SK-N-SH (cell line): Measurements from ENCODE around the gene KNOP1.

Source experiments
- JUND ChIP-seq: IDR thresholded peaks from 2 replicates; pipeline ENCODE4 v1.4.0; 2012
- POLR2AphosphoS5 ChIP-seq: IDR thresholded peaks from 2 replicates; pipeline ENCODE4 v1.6.1; 2012; ENCODE audit warnings: low read depth, low read length
- TF ChIP-seq, protein P1 (sequence below): fragments of 200-600 bp; sonication (generic); IDR thresholded peaks from 2 replicates; pipeline ENCODE4 v1.6.1; 2017; ENCODE audit warnings: antibody characterized with exemption, mild to moderate bottlenecking, moderate library complexity

DNA sequence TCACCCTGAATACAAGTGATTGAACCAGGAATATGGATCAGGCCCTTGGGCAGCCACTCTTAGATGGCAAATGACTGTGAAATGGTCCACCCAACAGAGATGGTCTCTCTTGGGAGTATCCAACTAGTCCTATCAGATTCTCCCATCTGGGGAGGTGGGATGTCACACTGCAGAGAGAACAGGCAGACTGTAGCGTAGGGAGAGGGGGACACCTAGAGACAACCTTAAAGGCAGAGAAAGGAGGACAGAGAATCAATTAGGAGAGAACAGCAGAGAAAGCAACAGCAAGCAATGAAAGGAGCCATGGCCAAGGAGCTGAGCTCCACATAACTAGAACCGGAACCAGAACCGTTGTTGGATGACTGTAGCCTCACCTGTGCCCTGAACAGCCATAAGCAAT lies 37.2 kb upstream of the KNOP1 start:
- TF ChIP-seq POLR2AphosphoS5 (no peak), JUND (no peak)
- TF ChIP-seq, protein P1, sequence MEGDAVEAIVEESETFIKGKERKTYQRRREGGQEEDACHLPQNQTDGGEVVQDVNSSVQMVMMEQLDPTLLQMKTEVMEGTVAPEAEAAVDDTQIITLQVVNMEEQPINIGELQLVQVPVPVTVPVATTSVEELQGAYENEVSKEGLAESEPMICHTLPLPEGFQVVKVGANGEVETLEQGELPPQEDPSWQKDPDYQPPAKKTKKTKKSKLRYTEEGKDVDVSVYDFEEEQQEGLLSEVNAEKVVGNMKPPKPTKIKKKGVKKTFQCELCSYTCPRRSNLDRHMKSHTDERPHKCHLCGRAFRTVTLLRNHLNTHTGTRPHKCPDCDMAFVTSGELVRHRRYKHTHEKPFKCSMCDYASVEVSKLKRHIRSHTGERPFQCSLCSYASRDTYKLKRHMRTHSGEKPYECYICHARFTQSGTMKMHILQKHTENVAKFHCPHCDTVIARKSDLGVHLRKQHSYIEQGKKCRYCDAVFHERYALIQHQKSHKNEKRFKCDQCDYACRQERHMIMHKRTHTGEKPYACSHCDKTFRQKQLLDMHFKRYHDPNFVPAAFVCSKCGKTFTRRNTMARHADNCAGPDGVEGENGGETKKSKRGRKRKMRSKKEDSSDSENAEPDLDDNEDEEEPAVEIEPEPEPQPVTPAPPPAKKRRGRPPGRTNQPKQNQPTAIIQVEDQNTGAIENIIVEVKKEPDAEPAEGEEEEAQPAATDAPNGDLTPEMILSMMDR, result no peak
